ENCODE data around the gene LUZP2. TPM values are rescaled to one million over a fixed set of nuclear protein-coding genes. Genes with fewer than 3 reads are reported as not detected.

The LUZP2 gene
- polyA plus RNA-seq, 1 donor, result 0.65 TPM

DNA sequence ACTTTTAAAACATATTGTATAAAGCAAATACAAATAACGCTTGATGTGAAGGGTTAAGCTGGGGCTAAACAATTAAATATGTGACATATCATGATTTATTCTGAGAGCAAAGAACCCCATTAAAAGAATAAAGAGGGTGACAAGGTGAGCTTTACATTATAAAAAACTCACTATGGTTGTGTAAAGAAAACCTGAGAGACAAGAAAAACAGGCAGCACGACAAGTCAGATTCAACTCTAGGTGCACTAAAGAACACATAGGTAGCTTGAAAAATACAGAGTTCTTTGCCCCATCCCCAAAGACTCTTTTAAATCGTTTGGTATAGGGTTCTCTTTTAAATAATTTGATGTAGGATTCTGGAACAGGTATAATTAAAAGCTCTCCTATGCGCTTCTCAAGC lies 63.5 kb downstream of the LUZP2 start:
- DNase-seq (ENCODE audit: low read depth), result no peak

GRCh38 chr11:24567380-24567779 lies 70.5 kb downstream of the LUZP2 start:
- DNase-seq (ENCODE audit: low read depth), result no peak

DNA sequence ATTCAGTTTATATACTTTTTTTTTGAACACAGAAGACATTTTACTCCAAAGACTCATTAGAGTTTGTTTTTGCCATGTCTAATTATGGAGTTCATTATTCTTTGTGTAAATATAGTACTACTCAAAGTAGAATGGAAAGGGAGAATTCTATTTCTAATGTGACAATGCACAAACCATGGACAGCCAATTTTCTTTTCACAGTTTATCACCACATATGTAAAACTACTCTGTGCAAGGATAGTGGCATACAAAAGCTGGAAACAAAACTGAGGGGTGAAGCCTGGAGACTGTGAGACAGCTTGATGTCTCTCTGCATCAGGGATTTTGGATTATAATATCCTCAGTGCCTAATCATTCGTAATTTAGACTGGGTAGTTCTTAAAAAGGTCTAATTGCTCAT lies 75.5 kb downstream of the LUZP2 start:
- no peak for DNase-seq (ENCODE audit: low read depth)

DNA sequence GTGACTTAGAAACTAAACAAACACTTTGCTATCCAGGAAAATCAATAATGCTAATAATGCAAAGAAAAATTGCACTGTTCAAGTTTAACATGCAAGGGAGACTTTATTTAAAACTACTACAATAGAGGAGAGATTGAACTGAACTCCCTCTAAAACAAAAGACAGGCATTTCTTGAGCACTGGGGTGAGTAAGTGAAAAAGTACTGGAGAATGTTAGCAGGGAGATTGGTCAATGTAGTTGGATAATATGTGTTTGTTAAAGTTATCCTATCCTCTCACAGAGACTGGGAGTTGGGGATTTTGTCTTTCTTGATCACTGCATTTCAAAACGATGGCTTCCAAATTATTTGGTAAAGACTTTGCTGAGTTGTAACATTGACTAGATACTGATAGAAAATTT lies 77.6 kb downstream of the LUZP2 start:
- DNase-seq (ENCODE audit: low read depth), result no peak

- DNase-seq (ENCODE audit: low read depth), result no peak
These were observed 78.5 kb downstream of the LUZP2 start for GRCh38 chr11:24575392-24575791.

DNA sequence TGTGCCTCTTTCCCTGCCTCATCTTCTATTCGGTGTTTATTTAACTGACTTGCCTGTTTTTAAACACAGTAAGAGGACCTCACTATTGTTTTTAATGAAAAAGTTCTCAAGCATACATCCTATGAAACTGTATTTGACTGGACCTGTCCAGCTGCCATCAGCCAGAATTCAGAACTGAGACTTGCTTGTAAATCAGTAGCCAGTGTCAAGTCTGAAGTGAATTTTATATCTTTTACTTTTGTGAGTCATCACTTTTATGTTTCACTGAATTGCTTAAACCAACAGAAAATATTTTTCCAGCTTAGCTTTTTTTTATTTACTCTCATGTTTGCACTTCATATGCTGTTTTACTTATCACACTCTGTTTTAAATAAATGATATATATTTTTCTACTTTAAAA lies 88.3 kb downstream of the LUZP2 start:
- no peak for DNase-seq (ENCODE audit: low read depth)

- DNase-seq (ENCODE audit: low read depth), result no peak
These were observed 90.8 kb downstream of the LUZP2 start for GRCh38 chr11:24587635-24588034.

- DNase-seq (ENCODE audit: low read depth), result no peak
These were observed 91.2 kb downstream of the LUZP2 start for GRCh38 chr11:24588081-24588480.

DNA sequence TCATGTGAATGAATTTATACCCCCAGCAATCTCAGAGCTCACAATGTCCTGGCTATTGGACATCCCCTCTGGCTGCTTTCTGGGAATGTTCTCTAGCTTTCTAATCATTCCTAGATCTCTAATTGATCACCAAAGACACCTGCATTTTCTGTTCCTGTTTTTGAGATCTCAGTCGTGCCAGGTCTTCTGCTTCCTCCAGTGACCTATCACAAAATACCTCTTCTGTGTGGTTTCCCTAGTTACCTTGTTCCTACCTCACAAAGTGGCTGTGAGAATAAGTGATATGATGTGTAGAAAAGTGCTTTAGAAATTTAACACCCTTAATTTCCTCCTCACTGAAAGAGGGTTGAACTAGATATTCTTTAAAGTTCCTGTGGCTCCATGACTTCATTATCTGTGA lies 92.2 kb downstream of the LUZP2 start:
- DNase-seq (ENCODE audit: low read depth), result no peak

DNA sequence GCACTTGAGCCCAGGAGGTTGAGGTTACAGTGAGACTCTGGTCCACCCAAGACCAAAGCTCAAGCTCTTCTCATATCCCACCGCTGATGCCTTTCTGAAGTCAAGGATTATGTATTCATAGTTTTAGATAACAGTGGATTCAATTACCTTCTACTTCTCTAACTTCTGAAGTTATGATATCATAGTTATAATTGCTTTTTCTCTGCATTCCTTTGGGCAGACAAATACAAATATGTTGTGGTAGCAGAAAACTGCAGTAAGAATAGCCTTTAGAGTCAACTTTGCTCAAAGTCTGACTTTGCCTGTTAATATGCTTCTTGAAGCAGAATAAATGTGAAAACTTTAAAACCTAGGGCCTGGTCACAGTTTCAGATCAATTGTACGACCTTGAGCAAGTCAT lies 94.4 kb downstream of the LUZP2 start:
- DNase-seq (ENCODE audit: low read depth), result no peak

GRCh38 chr11:24592360-24592759 lies 95.5 kb downstream of the LUZP2 start:
- DNase-seq (ENCODE audit: low read depth), result no peak

DNA sequence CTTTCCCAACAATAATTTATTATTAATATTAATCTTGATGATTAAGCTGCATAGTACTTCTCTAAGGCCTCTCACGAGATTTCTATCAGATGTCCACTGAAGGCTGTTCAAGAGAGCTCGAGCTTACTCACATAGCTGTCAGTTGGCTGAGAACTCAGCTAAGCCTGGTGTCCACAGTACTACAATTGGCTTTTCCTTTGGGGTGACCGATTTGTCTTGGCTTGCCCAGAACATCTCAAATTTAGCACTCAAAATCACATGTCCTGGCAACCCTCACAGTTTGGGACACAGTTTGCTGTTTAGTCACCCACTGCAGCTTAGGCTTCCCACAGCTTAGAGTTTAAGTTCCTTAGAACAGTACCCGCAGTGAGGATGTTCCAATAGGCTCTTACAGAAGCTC lies 96.5 kb downstream of the LUZP2 start:
- DNase-seq (ENCODE audit: low read depth), result no peak

- DNase-seq (ENCODE audit: low read depth), result no peak
These were observed 97.5 kb downstream of the LUZP2 start for GRCh38 chr11:24594401-24594800.

DNA sequence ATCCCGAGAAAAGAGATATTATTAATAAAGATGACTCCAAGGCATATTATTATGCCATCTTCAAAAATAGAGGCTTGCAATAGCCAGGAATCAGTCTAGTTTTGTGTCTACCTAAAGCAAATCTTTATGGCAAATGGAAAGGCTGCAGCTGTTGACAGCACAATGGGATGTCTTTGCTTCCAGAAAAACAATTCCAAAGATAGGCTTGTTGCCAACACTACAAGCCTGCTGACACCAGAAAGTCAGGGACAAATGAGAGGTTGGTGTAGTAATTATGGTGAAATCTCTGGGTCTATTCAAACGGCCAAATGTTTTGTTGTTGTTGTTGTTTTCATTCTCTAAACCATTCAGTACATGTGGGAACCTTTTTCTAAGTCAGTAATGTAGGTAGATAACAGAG lies 101.8 kb downstream of the LUZP2 start:
- no peak for DNase-seq (ENCODE audit: low read depth)

GRCh38 chr11:24609192-24610119 lies 112.6 kb downstream of the LUZP2 start:
- DNase-seq (ENCODE audit: low read depth), result no peak

DNA sequence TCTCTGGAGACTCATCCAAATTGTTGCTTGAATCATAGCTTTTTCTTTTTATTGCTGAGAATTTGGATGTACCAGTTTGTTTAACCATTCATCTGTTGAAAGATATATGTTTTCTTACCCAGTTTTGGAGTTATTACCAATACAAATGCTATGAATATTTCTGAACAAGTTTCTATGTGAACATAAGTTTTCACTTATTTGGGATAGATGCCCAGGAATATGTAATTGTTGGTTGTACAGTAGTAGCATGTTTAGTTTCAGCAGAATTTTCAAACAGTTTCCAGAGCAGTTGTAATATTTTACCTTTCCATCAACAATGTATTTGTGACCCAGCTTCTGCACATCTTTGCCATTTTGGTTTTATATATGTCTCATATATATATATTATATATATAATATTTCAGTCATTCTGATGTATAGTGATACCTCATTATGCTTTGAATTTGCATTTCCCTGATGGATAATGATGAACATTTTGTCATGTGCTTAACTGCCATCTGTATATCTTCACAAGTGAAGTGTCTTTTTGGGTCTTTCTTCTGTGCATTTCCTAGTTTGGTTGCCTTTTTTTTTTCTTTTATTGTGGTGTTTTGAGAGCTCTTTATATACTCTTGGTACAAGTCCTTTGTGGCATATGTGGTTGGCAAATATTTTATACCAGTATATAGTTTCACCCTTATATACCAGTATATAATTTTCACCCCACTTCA lies 118.8 kb downstream of the LUZP2 start:
- DNase-seq (ENCODE audit: low read depth), result no peak

GRCh38 chr11:24617856-24618255 lies 121.0 kb downstream of the LUZP2 start:
- no peak for DNase-seq (ENCODE audit: low read depth)

DNA sequence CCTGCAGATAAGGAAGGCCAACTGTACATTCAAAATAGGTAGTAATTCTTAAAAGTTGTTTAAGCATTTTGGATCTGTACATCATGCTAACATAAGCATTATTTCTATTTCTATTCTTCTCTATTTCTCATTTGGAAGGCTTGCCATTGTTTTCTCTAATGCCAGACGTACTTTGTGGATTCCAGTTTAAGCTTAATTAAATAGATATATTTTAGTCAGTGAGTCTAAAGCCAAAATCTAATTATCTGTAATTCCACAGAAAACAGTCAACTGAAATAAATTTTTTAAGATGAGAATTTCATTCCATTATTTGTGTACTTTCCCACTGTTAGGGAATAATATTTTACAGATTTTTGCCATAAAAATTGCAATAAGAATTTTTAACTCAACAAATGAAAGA lies 123.0 kb downstream of the LUZP2 start:
- no peak for DNase-seq (ENCODE audit: low read depth)

DNA sequence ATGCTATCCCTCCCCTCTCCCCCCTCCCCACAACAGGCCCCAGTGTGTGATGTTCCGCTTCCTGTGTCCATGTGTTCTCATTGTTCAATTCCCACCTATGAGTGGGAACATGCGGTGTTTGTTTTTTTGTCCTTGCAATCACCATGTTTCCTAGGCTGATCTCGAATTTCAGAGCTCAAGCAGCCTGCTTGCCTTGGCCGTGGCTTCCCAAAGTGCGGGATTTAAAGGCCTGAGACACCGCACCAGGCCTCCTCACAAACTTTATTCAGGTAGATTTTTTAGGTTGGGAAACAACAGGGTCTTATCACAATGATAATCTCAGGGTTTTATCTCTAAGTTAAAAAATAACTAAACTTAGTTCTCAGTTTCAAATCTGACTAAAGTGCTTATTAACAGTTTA lies 125.4 kb downstream of the LUZP2 start:
- no peak for DNase-seq (ENCODE audit: low read depth)

DNA sequence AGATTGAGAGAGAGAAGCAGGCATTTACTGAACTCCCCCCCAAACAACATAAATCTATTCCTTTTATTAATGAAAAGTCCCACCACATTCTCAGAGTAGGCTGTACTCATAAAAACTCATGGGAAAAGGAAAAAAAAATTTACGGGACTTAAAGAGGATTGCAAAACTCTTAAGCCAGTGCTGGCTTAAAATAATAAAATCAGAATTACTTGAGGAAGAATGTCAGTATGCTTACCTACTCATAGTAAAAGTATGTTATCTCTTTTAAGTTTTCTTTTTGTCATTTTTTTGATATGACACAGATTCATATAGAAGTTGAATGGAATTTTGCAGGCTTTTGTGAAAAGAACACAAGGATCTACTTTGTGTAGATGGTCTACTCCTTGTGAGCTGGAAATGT lies 126.3 kb downstream of the LUZP2 start:
- no peak for DNase-seq (ENCODE audit: low read depth)

- no peak for DNase-seq (ENCODE audit: low read depth)
These were observed 127.6 kb downstream of the LUZP2 start for GRCh38 chr11:24624432-24624831.

DNA sequence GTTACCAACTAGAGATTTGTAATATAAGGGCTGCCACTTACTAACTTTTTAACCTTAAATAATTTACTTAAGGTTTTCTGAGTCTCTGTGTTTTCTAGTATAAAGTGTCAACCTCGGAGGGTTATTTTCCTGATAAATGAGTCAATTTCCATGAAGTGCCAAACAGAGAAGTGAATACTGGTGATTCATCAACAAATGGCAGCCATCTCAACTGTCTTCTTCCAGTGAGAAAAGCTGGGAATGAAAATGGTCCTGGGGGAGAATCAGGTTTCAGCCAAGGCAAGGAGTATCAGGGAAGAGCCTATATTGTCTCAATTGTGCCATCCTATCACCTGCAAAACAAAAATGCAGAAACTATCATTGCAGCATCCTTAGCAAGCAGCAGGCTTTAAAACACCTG lies 129.1 kb downstream of the LUZP2 start:
- no peak for DNase-seq (ENCODE audit: low read depth)

GRCh38 chr11:24628224-24628776 lies 131.4 kb downstream of the LUZP2 start:
- DNase-seq (ENCODE audit: low read depth), result no peak
